A673 (cell line): ENCODE results near the gene NEU4.

Experiments used
- CTCF ChIP-seq: fragments of 300-800, 200-600 bp; sonication (generic); conservative IDR thresholded peaks from 2 replicates; pipeline ENCODE4 v1.5.1; 2017; ENCODE audit warnings: low read depth, mild to moderate bottlenecking, antibody characterized with exemption, low read length, moderate library complexity, mixed read lengths
- EZH2 ChIP-seq: fragments of 200-600 bp; sonication (generic); IDR thresholded peaks from 2 replicates; pipeline ENCODE4 v1.6.1; 2017; ENCODE audit warnings: borderline replicate concordance, low read depth, mild to moderate bottlenecking, mixed read lengths, antibody characterized with exemption, low read length; ENCODE audit not compliant: poor library complexity, severe bottlenecking

- TF ChIP-seq EZH2 (no peak), CTCF (no peak)
Observed at GRCh38 chr2:241798081-241798630, 10.8 kb upstream of the NEU4 start.
